Subcutaneous adipose tissue (tissue), 4 donors: ENCODE measurements around the gene PRKG1. TPM values are rescaled to one million over a fixed set of nuclear protein-coding genes. Genes with fewer than 3 reads are reported as not detected.

Experiments used
- total RNA-seq, 4 donors: library from RNA; depleted of rRNA; stranded (reverse); fragments of >200 nt; gene quantifications; one replicate each; pipeline ENCODE4 v1.1.0, GENCODE V29; 2016
- TF ChIP-seq, protein P1 (sequence below): fragments of 450-650 bp; IDR thresholded peaks from one replicate; pipeline ENCODE4 v1.5.1; 2016; ENCODE audit warnings: low read depth, mild to moderate bottlenecking, control low read depth, antibody characterized with exemption, moderate library complexity

The PRKG1 gene
- total RNA-seq, 4 donors from 2014 or later: 7.6 to 17.2 (median 10.7) TPM

DNA sequence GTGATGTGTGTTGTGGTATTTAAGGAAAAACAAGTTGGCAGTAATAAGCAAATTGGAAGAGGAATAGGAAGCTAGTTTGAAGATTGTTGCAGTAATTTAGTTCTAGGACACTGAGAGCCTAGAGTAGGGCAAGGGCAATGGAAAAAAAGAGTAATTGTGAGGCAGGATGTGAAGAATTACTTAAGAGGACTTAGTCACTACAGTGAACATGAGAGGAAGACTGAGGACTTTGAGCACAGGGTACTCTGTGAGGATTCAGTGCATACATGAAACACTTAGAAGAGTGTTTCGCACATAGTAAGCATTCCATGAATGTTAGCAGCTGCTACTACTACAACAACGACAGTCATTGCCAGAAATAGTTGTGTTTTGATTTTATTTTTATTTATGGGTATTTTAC, 1208.9 kb downstream of the PRKG1 start:
- TF ChIP-seq, protein P1, sequence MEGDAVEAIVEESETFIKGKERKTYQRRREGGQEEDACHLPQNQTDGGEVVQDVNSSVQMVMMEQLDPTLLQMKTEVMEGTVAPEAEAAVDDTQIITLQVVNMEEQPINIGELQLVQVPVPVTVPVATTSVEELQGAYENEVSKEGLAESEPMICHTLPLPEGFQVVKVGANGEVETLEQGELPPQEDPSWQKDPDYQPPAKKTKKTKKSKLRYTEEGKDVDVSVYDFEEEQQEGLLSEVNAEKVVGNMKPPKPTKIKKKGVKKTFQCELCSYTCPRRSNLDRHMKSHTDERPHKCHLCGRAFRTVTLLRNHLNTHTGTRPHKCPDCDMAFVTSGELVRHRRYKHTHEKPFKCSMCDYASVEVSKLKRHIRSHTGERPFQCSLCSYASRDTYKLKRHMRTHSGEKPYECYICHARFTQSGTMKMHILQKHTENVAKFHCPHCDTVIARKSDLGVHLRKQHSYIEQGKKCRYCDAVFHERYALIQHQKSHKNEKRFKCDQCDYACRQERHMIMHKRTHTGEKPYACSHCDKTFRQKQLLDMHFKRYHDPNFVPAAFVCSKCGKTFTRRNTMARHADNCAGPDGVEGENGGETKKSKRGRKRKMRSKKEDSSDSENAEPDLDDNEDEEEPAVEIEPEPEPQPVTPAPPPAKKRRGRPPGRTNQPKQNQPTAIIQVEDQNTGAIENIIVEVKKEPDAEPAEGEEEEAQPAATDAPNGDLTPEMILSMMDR: no peak

- TF ChIP-seq, protein P1: no peak
These were observed 1210.2 kb downstream of the PRKG1 start for GRCh38 chr10:52284416-52285013.

DNA sequence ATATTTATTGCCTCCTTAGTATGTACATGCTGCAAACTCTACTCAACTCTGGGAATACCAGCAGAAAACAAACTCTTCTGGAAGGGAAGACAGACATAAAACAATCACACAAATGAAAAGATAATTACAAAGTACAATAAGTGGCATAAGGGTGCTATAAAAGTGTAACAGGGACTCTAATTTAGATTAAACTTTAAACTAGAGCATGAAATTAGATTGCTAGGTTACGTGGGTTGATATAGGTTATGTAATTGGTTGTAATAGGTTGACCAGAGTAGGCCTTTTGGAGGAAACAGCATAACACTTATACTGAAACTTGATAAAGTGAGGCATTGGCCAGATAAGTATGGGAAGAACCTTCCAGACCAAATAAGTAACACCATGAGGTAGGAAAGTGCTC, 1213.6 kb downstream of the PRKG1 start:
- TF ChIP-seq, protein P1: no peak

DNA sequence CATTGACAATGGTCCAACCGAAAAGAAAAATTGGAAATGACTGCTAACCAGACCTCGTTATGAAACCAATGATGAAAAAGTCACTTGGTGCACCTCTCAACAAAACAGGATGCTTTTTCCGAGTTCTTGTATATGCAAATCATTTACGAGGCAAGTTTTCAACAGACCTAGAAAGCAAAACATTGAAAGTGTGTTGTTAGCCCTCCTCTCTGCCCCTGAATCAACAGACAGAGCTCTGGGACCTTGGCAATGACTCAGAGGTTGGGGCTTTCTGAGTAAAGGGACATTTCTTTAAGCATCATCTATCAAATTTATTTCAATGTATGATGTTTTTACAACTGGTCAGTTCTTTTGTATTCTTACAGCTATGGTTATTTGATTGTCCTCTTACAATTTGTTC, 1223.5 kb downstream of the PRKG1 start:
- TF ChIP-seq, protein P1: no peak

DNA sequence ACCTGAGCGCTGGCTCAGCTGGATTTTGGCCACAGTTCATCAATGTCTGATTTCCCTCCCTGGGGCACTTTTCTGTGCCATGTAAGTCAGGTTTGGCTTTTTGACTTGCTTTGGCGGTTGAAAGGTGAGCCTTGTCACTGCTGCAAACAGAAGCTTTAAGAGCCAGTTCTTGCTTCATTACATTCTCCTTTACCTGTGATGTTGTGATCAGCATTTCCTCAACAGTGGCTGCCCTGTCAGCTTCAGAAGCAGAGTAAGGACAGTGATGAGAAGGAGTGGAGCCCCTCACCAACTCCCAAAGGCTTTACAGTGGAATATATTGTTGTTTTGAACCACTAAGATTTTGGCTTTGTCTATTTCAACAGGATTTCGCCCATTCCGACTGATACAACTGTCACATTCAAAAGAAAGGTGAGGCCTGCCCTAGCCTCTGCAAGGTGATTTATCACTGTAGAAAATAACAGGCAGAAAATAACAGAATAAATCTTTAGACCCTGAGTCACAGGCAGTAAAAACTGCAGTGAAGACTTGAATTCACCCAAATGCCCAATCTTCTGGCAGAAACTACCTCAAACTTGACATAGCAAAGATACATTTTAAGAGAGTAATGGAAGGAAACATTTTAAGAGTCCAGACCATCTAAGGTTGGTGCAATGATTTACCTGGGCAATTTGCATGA, 1226.5 kb downstream of the PRKG1 start:
- TF ChIP-seq, protein P1: no peak

DNA sequence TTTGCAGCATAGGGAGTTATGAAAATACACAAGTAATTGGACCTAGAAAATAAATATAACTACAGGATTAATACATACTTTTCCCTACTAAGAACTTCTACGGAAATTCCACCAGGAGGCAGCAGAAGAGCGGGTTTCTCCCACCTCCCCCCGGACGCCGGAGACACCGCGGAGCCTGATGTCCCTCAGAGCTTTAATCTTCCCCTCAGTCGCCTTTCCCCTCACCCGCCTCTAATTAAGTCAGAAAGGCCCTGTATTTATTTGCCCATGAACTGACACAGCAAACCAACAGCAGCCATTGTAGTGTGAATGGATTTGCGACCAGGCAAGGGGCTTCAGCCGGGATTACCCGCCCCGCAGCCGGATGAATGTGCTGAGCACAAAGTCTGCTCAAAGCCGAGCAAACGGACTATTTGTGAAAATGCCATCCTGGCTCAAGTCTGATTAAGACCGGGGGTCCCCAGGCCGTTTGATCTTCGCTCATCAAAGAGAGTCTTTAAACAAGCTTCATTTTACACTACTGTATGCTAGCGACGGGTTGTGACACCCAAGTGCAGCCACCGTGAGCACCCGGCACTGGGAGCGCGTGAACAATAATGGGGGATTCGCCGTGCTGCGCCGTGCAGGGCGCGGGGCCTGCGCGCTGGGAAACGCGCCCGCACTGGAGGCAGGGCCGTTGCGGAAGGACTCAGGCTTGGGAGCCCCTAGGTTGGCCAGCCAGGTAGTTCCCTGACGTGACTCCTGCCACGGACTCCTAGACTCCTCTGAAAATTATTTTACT, 1234.2 kb downstream of the PRKG1 start:
- TF ChIP-seq, protein P1: no peak

DNA sequence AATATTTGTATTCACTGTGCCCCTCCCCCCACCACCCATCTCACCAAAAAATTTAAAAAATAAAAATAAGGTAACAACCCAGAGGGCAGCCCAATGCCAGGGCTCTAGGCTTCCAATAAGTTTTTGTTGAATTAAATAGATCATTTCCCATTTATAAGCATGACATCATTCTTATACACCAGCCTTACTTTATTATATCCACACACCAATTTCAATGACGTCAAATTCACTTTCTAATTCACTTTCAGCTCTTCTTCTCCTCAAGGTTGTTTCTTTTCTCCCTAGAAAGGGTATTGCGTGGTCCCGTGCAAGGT, 1238.6 kb downstream of the PRKG1 start:
- TF ChIP-seq, protein P1: no peak
